Stimulated activated CD8-positive, alpha-beta memory T cell treated with anti-CD3 and anti-CD28 coated beads, Interleukin-15, amount 100 ng/mL, for 24 hours (primary cell): Measurements from ENCODE around the gene PPP1R37.

Experiments
- DNase-seq: peaks from one replicate; pipeline ENCODE4 v3.0.0-alpha.2; 2020; ENCODE audit warnings: low read depth

Gene PPP1R37

GRCh38 chr19:45092747-45093678 is at the start of gene PPP1R37:
TSS of gene PPP1R37 (plus strand) at chr19:45093179. CDS start at chr19:45093326, 147 bp downstream.
- peak; percentile 73 for DNase-seq

- no peak for DNase-seq
Observed at GRCh38 chr19:45045671-45046353, 47.2 kb upstream of the PPP1R37 start.

GRCh38 chr19:45046355-45046754 is 46.6 kb upstream of the PPP1R37 start:
- no peak for DNase-seq

GRCh38 chr19:45047188-45047797 is 45.7 kb upstream of the PPP1R37 start:
- no peak for DNase-seq

GRCh38 chr19:45049073-45049736 is 43.8 kb upstream of the PPP1R37 start:
- no peak for DNase-seq

GRCh38 chr19:45050036-45050435 is 42.9 kb upstream of the PPP1R37 start:
- no peak for DNase-seq

GRCh38 chr19:45051929-45052579 is 40.9 kb upstream of the PPP1R37 start:
- DNase-seq: no peak

- no peak for DNase-seq
Observed at GRCh38 chr19:45056831-45057230, 36.1 kb upstream of the PPP1R37 start.

GRCh38 chr19:45057444-45057843 is 35.5 kb upstream of the PPP1R37 start:
- DNase-seq: no peak

- DNase-seq: no peak
Observed at GRCh38 chr19:45058622-45059159, 34.3 kb upstream of the PPP1R37 start.

GRCh38 chr19:45059258-45059965 is 33.6 kb upstream of the PPP1R37 start:
- peak; percentile 64 for DNase-seq

- no peak for DNase-seq
Observed at GRCh38 chr19:45061965-45062364, 31.0 kb upstream of the PPP1R37 start.

GRCh38 chr19:45063851-45064801 is 28.9 kb upstream of the PPP1R37 start:
- no peak for DNase-seq

- no peak for DNase-seq
Observed at GRCh38 chr19:45066921-45067661, 25.9 kb upstream of the PPP1R37 start.

GRCh38 chr19:45068041-45068440 is 24.9 kb upstream of the PPP1R37 start:
- no peak for DNase-seq

- no peak for DNase-seq
Observed at GRCh38 chr19:45069056-45069455, 23.9 kb upstream of the PPP1R37 start.

- DNase-seq: no peak
Observed at GRCh38 chr19:45070214-45070613, 22.8 kb upstream of the PPP1R37 start.

- no peak for DNase-seq
Observed at GRCh38 chr19:45070861-45071544, 22.0 kb upstream of the PPP1R37 start.
